Measurements from ENCODE around the gene SPSB4.

SPSB4 gene

DNA sequence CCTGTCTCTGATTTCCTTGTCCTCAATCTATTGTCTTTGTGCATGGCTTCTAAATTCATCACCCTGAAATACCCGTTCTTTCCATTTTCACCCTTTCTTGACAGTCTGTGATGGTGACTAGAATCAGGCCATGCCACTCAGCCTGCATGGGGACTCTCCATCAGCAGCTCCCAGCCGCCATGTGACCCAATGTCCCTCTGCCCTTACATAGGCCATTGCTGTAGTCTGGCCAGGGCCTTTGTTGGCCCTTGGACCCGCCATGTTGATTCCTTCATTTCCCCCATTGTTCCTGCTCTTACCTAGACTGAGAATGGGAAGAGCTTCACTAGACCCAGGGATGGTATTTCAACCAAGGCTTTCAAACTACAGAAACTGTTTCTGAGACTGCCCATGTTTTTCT, 45.8 kb downstream of the SPSB4 start:
- Histone ChIP-seq H3K36me3 (ENCODE audit: control insufficient read depth, insufficient read depth, low read length) (no peaks in the 10 kb centered on the region), H3K27ac (ENCODE audit: low read depth, low read length) (no peak overlapping the region), H3K9me3 (ENCODE audit: control insufficient read depth, insufficient read depth, low read depth, low read length) (peaks cover 20% of the 10 kb centered on the region), H3K27me3 (ENCODE audit: control insufficient read depth, insufficient read depth, low read length) (no peaks in the 10 kb centered on the region), H3K4me3 (ENCODE audit: low read depth, low read length) (no peak overlapping the region), H3K9ac (ENCODE audit: low read length) (no peak overlapping the region), H3K4me1 (ENCODE audit: control insufficient read depth, insufficient read depth, low read length) (peaks cover 20% of the 10 kb centered on the region)

DNA sequence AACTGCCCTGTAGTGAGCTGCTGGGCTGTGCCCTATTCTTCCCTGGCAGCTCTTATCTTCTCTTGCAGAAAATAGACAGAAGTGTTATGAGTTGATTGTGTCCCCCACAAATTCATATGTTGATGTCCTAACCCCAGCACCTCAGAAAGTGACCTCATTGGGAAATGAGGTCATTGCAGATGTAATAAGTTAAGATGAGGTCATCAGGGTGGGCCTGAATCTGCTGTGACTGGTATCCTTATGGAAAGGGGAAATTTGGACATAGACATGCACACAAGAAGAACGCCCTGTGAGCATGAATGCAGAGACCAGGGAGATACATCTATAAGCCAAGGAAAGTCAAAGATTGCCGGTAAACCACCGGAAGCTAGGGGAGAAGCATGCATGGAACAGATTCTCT, 49.0 kb downstream of the SPSB4 start:
- no peak overlapping the region for H3K4me3 ChIP-seq (ENCODE audit: low read depth, low read length)
- no peak overlapping the region for H3K27ac ChIP-seq (ENCODE audit: low read depth, low read length)
- no peaks in the 10 kb centered on the region for H3K36me3 ChIP-seq (ENCODE audit: control insufficient read depth, insufficient read depth, low read length)
- peaks cover 20% of the 10 kb centered on the region for H3K9me3 ChIP-seq (ENCODE audit: control insufficient read depth, insufficient read depth, low read depth, low read length)
- H3K9ac ChIP-seq (ENCODE audit: low read length): no peak overlapping the region
- H3K27me3 ChIP-seq (ENCODE audit: control insufficient read depth, insufficient read depth, low read length): no peaks in the 10 kb centered on the region
- H3K4me1 ChIP-seq (ENCODE audit: control insufficient read depth, insufficient read depth, low read length): peaks cover 24% of the 10 kb centered on the region

DNA sequence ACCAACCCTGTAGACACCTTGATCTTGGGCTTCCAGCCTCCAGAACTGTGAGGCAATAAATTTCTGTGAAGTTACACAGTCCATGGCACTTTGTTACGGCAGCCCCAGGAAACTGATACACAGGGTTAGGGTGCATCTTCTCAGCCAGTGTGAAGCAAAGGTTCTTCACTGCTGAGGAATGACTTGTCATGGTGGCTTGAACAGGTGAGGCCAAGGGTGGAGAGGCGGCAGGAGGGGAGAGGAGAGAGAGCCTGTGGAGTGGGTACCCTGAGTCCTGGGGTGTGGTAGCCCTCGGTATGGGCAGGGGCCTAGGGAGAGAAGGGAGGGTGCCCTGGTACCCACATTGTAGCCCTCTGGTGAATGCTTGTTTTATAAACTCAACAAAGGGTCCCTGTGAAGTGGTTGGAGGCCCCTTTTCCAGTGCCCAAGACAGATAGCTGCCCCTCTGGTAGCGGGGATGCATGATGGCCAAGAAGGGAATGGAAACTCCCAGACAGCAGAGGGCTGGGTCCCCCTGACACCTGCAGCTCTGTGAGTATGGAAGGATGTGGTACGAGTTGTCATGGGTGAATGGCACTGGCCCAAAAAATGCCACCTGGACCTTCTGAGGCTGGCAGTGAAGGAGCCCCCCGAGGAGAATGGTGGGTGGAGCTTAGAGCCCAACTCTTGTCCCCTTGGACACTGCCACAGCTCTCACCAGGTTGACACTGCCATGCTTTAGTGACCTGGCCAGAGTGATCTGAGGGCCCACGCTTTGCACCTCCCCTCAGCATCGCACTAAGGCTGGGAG, 49.6 kb downstream of the SPSB4 start:
- H3K9ac ChIP-seq (ENCODE audit: low read length): no peak overlapping the region
- no peaks in the 10 kb centered on the region for H3K36me3 ChIP-seq (ENCODE audit: control insufficient read depth, insufficient read depth, low read length)
- H3K9me3 ChIP-seq (ENCODE audit: control insufficient read depth, insufficient read depth, low read depth, low read length): peaks cover 20% of the 10 kb centered on the region
- no peak overlapping the region for H3K27ac ChIP-seq (ENCODE audit: low read depth, low read length)
- H3K4me1 ChIP-seq (ENCODE audit: control insufficient read depth, insufficient read depth, low read length): peaks cover 28% of the 10 kb centered on the region; the same call in 1 of the 2 replicates
- no peak overlapping the region for H3K4me3 ChIP-seq (ENCODE audit: low read depth, low read length)
- H3K27me3 ChIP-seq (ENCODE audit: control insufficient read depth, insufficient read depth, low read length): no peaks in the 10 kb centered on the region

DNA sequence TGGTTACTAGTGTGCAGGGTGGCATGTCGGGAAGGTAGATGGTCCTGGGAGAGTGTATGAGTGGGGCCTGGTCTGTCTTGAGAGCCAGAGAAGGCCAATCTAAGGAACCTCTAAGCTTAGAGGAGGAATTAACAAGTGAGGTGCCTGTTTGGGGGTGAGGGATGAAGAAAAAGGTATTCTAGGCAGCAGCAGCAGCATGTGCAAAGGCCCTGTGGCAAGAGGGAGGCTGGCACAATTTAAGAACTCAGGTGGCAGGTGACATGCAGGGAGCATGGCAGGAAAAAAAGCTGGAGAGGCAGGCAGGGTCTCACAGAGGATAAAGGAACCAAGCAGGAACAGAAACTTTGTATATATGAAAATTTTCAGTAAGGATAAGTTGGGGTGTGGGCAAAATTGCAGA, 51.2 kb downstream of the SPSB4 start:
- H3K27me3 ChIP-seq (ENCODE audit: control insufficient read depth, insufficient read depth, low read length): no peaks in the 10 kb centered on the region
- peaks cover 32% of the 10 kb centered on the region; the same call in 1 of the 2 replicates for H3K4me1 ChIP-seq (ENCODE audit: control insufficient read depth, insufficient read depth, low read length)
- no peak overlapping the region for H3K4me3 ChIP-seq (ENCODE audit: low read depth, low read length)

DNA sequence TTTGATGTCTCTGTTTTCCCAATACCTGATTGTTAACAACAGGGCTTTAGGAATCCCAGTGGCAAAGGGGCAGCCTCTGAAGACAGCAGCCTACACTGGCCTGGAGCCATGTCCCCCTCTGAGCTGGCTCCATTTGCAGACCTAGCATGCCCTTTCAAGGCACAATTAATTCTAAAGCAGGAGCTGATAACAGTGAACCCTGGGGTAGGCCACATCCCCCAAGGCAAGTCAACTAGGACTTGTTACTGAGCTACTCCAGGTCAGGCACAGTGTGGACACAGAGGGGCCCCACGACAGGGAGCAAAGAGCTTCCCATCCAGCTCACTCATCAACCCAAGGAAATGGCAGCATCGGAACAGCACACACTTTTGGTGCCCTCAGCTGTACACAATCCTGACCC, 51.9 kb downstream of the SPSB4 start:
- Histone ChIP-seq H3K27ac (ENCODE audit: low read depth, low read length) (no peak overlapping the region), H3K36me3 (ENCODE audit: control insufficient read depth, insufficient read depth, low read length) (no peaks in the 10 kb centered on the region), H3K4me1 (ENCODE audit: control insufficient read depth, insufficient read depth, low read length) (peaks cover 32% of the 10 kb centered on the region; the same call in 1 of the 2 replicates), H3K4me3 (ENCODE audit: low read depth, low read length) (no peak overlapping the region), H3K27me3 (ENCODE audit: control insufficient read depth, insufficient read depth, low read length) (no peaks in the 10 kb centered on the region), H3K9me3 (ENCODE audit: control insufficient read depth, insufficient read depth, low read depth, low read length) (peaks cover 20% of the 10 kb centered on the region), H3K9ac (ENCODE audit: low read length) (no peak overlapping the region)

More for the DNA sequence above, 51.2 kb downstream of the SPSB4 start:
- no peaks in the 10 kb centered on the region for H3K36me3 ChIP-seq (ENCODE audit: control insufficient read depth, insufficient read depth, low read length)
- H3K9ac ChIP-seq (ENCODE audit: low read length): no peak overlapping the region
- no peak overlapping the region for H3K27ac ChIP-seq (ENCODE audit: low read depth, low read length)
- H3K9me3 ChIP-seq (ENCODE audit: control insufficient read depth, insufficient read depth, low read depth, low read length): peaks cover 20% of the 10 kb centered on the region

DNA sequence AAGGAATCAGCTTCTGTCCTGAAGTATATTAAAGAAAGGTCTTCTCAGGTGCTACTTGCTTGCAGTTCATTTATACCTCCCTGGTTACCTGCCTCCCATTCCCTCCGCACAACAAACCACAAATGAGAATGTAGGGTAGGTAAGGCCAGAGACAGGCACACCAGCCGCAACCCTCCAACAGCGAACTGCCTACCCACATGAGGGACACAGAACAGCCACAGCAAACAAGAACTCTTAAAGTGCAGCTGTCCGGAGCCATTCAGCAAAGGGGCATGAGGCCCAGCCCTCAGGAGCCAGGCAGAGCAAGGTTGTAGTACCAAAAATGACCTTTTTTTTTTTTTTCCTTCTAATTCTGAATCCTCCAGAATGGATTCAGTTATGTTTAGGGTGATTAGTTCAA, 52.4 kb downstream of the SPSB4 start:
- Histone ChIP-seq H3K36me3 (ENCODE audit: control insufficient read depth, insufficient read depth, low read length) (no peaks in the 10 kb centered on the region), H3K27ac (ENCODE audit: low read depth, low read length) (no peak overlapping the region), H3K9ac (ENCODE audit: low read length) (no peak overlapping the region), H3K4me3 (ENCODE audit: low read depth, low read length) (no peak overlapping the region), H3K9me3 (ENCODE audit: control insufficient read depth, insufficient read depth, low read depth, low read length) (peaks cover 19% of the 10 kb centered on the region), H3K4me1 (ENCODE audit: control insufficient read depth, insufficient read depth, low read length) (peaks cover 32% of the 10 kb centered on the region; the same call in 1 of the 2 replicates), H3K27me3 (ENCODE audit: control insufficient read depth, insufficient read depth, low read length) (no peaks in the 10 kb centered on the region)

DNA sequence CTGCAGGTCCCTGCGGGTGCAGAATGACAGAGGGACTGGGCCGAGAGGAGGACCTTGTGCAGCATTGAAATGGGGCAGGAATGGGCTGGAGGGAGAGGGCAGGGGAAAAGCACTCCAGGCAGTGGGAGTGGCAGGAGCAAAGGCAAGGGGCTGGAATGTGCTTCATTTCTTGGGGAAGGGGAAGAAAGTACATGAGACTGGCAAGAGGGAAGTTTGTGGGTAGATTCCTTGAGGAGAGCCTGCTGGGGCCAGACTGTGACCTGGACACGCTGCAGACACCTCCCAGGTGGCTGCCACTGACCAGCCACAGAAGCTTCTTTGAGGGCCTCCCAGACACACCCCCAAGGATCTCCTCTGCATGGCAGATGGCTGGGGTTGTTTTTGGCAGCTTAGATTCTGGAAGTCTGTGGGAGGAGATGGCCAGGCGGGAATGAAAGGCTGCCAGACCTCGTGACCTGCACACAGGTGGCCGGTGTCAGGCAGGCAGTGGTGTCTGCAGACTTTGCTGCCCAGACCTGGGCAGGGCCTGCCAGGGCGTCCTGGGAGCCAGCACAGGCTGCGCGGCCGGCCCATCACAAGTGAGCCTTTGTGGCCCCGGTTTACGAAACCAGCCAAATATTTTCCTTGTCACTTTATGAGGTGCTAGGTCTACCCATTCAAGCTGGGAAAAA, 53.1 kb downstream of the SPSB4 start:
- H3K9me3 ChIP-seq (ENCODE audit: control insufficient read depth, insufficient read depth, low read depth, low read length): peaks cover 14% of the 10 kb centered on the region
- no peak overlapping the region for H3K4me3 ChIP-seq (ENCODE audit: low read depth, low read length)
- H3K9ac ChIP-seq (ENCODE audit: low read length): no peak overlapping the region
- H3K4me1 ChIP-seq (ENCODE audit: control insufficient read depth, insufficient read depth, low read length): peaks cover 32% of the 10 kb centered on the region; the same call in 1 of the 2 replicates
- no peak overlapping the region for H3K27ac ChIP-seq (ENCODE audit: low read depth, low read length)
- no peaks in the 10 kb centered on the region for H3K27me3 ChIP-seq (ENCODE audit: control insufficient read depth, insufficient read depth, low read length)
- peaks cover 3% of the 10 kb centered on the region; the same call in 1 of the 2 replicates for H3K36me3 ChIP-seq (ENCODE audit: control insufficient read depth, insufficient read depth, low read length)

DNA sequence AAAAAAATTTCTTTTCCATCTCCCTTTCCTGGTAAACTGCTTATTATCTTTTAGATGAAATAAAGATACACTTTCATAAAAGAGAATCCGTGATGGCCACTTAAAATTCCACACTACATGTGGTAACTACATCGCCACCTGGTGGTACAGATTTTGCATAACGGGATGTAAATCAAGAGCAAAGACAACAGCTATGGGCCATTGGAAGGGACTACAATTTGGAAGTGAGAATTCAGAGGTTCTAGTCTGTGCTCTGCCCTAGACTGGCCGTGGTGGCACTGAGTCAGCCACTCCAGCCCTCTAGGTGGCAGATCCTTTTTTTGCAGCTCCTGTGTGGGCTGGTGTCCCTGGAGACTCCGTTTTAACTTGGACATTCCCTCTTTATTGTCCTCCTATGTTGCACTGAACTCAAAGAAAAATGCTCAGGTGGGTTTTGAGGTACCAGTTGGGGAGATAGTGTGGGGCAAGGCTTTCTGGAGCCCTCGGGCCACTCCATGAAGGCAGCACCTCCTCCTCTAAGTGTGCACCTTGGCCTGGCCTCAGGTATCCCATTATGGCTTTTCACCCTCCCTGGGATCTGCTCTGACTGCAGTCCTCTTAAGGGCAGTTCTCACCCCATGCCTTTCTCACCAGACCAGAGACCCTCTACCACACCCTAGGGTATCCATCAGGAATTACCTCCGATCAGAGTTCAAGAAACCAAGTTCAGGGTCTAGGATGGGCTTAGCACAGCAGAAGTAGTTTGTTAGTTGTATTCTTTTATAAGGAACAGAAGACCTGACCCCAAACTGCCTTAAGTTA, 54.9 kb downstream of the SPSB4 start:
- peaks cover 5% of the 10 kb centered on the region; the same call in 1 of the 2 replicates for H3K36me3 ChIP-seq (ENCODE audit: control insufficient read depth, insufficient read depth, low read length)
- H3K9ac ChIP-seq (ENCODE audit: low read length): no peak overlapping the region
- no peak overlapping the region for H3K4me3 ChIP-seq (ENCODE audit: low read depth, low read length)
- peaks cover 11% of the 10 kb centered on the region; the same call in 1 of the 2 replicates for H3K9me3 ChIP-seq (ENCODE audit: control insufficient read depth, insufficient read depth, low read depth, low read length)
- no peaks in the 10 kb centered on the region for H3K27me3 ChIP-seq (ENCODE audit: control insufficient read depth, insufficient read depth, low read length)
- H3K27ac ChIP-seq (ENCODE audit: low read depth, low read length): no peak overlapping the region
- peaks cover 32% of the 10 kb centered on the region; the same call in 1 of the 2 replicates for H3K4me1 ChIP-seq (ENCODE audit: control insufficient read depth, insufficient read depth, low read length)

DNA sequence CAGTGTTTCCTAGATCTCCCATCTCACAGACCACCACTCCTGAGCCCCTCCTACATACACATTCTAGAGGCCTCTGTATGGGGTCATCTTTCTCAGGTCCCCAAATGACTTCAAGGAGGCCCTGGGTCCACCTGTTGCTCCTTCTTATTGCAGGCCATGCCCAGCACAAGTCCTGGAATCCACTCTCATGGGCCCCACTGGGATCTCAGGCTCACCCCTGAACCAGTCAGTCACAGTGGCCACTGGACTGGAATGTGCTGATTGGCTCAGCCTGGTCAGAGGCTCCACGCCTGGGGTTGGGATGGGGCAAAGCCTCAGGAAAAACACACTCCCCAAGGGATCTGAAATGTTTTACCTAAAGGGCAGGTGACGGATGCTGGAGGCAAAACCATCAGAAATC, 55.7 kb downstream of the SPSB4 start:
- peaks cover 11% of the 10 kb centered on the region; the same call in 1 of the 2 replicates for H3K9me3 ChIP-seq (ENCODE audit: control insufficient read depth, insufficient read depth, low read depth, low read length)
- H3K9ac ChIP-seq (ENCODE audit: low read length): no peak overlapping the region
- no peak overlapping the region for H3K27ac ChIP-seq (ENCODE audit: low read depth, low read length)
- no peak overlapping the region for H3K4me3 ChIP-seq (ENCODE audit: low read depth, low read length)
- H3K36me3 ChIP-seq (ENCODE audit: control insufficient read depth, insufficient read depth, low read length): peaks cover 5% of the 10 kb centered on the region; the same call in 1 of the 2 replicates
- H3K27me3 ChIP-seq (ENCODE audit: control insufficient read depth, insufficient read depth, low read length): no peaks in the 10 kb centered on the region
- peaks cover 32% of the 10 kb centered on the region; the same call in 1 of the 2 replicates for H3K4me1 ChIP-seq (ENCODE audit: control insufficient read depth, insufficient read depth, low read length)

DNA sequence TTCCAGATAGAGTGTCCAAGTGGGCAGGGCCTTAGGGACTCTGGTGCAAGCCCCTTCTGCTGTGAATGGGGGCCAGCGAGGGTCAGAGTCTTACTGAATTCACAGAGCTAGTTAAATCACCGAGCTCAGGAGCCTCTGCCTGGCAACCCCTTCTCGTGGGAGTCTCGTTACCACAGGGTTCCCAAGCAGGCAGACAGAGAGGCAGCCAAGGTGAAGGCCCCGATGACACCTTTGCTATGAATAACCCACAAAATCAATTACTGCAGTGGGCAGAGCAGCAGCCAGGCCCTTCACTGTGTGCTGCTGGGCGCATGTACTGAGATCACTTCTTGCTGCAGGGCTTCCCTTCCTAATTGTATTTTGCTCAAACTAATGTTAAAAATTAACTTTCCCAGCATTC, 56.9 kb downstream of the SPSB4 start:
- no peak overlapping the region for H3K9ac ChIP-seq (ENCODE audit: low read length)
- H3K4me3 ChIP-seq (ENCODE audit: low read depth, low read length): no peak overlapping the region
- H3K9me3 ChIP-seq (ENCODE audit: control insufficient read depth, insufficient read depth, low read depth, low read length): peaks cover 11% of the 10 kb centered on the region; the same call in 1 of the 2 replicates
- H3K27me3 ChIP-seq (ENCODE audit: control insufficient read depth, insufficient read depth, low read length): no peaks in the 10 kb centered on the region
- H3K4me1 ChIP-seq (ENCODE audit: control insufficient read depth, insufficient read depth, low read length): peaks cover 27% of the 10 kb centered on the region; the same call in 1 of the 2 replicates
- H3K36me3 ChIP-seq (ENCODE audit: control insufficient read depth, insufficient read depth, low read length): peaks cover 5% of the 10 kb centered on the region; the same call in 1 of the 2 replicates
- no peak overlapping the region for H3K27ac ChIP-seq (ENCODE audit: low read depth, low read length)

Measured in HUES6 (cell line).